Fibroblast of lung (primary cell): ENCODE results near the gene NUP107.

Experiments
- CTCF ChIP-seq, 2 donors: IDR thresholded peaks in 1 of 2; conservative IDR thresholded peaks in 1 of 2; 1 replicate in 1 of 2; 2 replicates in 1 of 2; pipeline ENCODE4 v1.5.1; 2011 to 2012; ENCODE audit warnings: low read length in 2 of 2, control low read depth in 1 of 2, inconsistent platforms in 1 of 2, low read depth in 1 of 2, mild to moderate bottlenecking in 1 of 2
- EZH2 ChIP-seq: IDR thresholded peaks from 2 replicates; pipeline ENCODE4 v1.5.1; 2012; ENCODE audit warnings: low read length, control low read depth, mild to moderate bottlenecking; ENCODE audit errors: missing control alignments

GRCh38 chr12:68755536-68756243, 68.9 kb downstream of the NUP107 start:
- TF ChIP-seq EZH2 = no peak
- no peak for TF ChIP-seq CTCF (conservative IDR thresholded peaks at IDR 0.05 in 1 of 2, IDR thresholded peaks at IDR 0.05 in 1 of 2; ENCODE audit: low read depth in 1 of 2, low read length in 2 of 2)
